Type B pancreatic cell (in vitro differentiated cells): ENCODE data around the gene USP5. TPM values are rescaled to one million over a fixed set of nuclear protein-coding genes. Genes with fewer than 3 reads are reported as not detected.

Source experiments
- DNase-seq: peaks from one replicate; pipeline ENCODE4 v3.0.0; 2021; ENCODE audit warnings: mixed read lengths; ENCODE audit not compliant: unreplicated experiment; ENCODE audit errors: extremely low spot score
- H3K27ac Mint-ChIP-seq: 2 replicates; pipeline ENCODE4 v1.8.0; 2021; ENCODE audit warnings: mild to moderate bottlenecking, mixed read lengths
- H3K27me3 Mint-ChIP-seq: 2 replicates; pipeline ENCODE4 v1.8.0; 2021; ENCODE audit warnings: mixed read lengths
- H3K36me3 Mint-ChIP-seq: 2 replicates; pipeline ENCODE4 v1.8.0; 2021; ENCODE audit warnings: mixed read lengths
- H3K4me1 Mint-ChIP-seq: one replicate; pipeline ENCODE4 v1.8.0; 2021; ENCODE audit warnings: mixed read lengths; ENCODE audit not compliant: unreplicated experiment
- H3K4me3 Mint-ChIP-seq: 2 replicates; pipeline ENCODE4 v1.8.0; 2021; ENCODE audit warnings: mild to moderate bottlenecking, mixed read lengths
- H3K9me3 Mint-ChIP-seq: 2 replicates; pipeline ENCODE4 v1.8.0; 2021; ENCODE audit warnings: mixed read lengths
- total RNA-seq: library from RNA; stranded (reverse); gene quantifications from 2 replicates; pipeline ENCODE4 v1.2.1, GENCODE V29; 2021; ENCODE audit warnings: low replicate concordance
- TF ChIP-seq, protein P1 (sequence below): fragments of 200-600 bp; sonication (generic); conservative IDR thresholded peaks from 2 replicates; pipeline ENCODE4 v1.5.0; 2021; ENCODE audit warnings: antibody characterized with exemption, mild to moderate bottlenecking

Gene USP5
- total RNA-seq, 1 donor from 2014 or later: 121 TPM

DNA sequence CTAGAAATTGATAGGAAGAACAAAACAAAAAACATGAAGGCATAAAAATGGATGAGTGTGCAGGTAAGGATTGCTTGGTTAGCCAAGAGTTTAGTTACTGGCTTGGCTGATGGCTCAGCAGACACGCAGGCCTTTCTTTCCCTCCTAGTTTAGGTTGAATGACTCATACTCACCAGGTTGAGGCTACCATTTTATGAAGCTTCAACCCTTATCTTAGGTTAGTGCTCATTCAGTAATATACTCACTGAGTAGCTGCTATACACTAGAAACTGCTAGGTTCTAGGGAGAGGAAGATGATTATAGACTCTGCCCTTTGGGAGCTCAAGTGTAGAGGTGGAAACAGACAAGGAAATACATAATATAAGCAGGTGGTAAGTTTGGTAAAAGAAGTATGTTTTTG is 17.7 kb upstream of the USP5 start:
- peaks cover 31% of the 10 kb centered on the region for H3K36me3 Mint-ChIP-seq
- H3K4me1 Mint-ChIP-seq: no peaks in the 10 kb centered on the region
- H3K27me3 Mint-ChIP-seq: peaks cover 3% of the 10 kb centered on the region
- no peak overlapping the region for H3K4me3 Mint-ChIP-seq
- H3K9me3 Mint-ChIP-seq: no peaks in the 10 kb centered on the region
- H3K27ac Mint-ChIP-seq: no peak overlapping the region
- DNase-seq: no peak
- TF ChIP-seq, protein P1, sequence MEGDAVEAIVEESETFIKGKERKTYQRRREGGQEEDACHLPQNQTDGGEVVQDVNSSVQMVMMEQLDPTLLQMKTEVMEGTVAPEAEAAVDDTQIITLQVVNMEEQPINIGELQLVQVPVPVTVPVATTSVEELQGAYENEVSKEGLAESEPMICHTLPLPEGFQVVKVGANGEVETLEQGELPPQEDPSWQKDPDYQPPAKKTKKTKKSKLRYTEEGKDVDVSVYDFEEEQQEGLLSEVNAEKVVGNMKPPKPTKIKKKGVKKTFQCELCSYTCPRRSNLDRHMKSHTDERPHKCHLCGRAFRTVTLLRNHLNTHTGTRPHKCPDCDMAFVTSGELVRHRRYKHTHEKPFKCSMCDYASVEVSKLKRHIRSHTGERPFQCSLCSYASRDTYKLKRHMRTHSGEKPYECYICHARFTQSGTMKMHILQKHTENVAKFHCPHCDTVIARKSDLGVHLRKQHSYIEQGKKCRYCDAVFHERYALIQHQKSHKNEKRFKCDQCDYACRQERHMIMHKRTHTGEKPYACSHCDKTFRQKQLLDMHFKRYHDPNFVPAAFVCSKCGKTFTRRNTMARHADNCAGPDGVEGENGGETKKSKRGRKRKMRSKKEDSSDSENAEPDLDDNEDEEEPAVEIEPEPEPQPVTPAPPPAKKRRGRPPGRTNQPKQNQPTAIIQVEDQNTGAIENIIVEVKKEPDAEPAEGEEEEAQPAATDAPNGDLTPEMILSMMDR: no peak

DNA sequence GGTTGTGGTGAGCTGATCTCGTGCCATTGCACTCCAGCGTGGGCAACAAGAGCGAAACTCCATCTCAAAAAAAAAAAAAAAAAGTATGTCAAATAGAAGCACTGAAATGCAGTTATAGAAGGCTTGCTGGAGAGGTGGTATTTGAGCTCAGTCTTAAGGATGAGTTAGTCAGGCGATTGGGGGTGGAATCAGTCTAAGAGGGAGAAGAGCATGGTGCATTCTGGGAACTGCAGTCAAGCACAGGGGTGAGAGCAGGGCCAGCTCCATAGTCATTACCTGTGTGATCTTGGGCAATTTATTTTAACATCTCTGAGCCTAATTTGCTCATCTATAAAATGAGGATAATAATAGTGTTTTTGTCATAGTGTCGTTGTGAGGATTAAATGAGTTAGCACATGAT is 17.1 kb upstream of the USP5 start:
- TF ChIP-seq, protein P1: no peak
- no peaks in the 10 kb centered on the region for H3K27me3 Mint-ChIP-seq
- no peak overlapping the region for H3K4me3 Mint-ChIP-seq
- H3K4me1 Mint-ChIP-seq: no peaks in the 10 kb centered on the region
- no peaks in the 10 kb centered on the region for H3K9me3 Mint-ChIP-seq
- no peak overlapping the region for H3K27ac Mint-ChIP-seq
- H3K36me3 Mint-ChIP-seq: peaks cover 31% of the 10 kb centered on the region
- DNase-seq: no peak

DNA sequence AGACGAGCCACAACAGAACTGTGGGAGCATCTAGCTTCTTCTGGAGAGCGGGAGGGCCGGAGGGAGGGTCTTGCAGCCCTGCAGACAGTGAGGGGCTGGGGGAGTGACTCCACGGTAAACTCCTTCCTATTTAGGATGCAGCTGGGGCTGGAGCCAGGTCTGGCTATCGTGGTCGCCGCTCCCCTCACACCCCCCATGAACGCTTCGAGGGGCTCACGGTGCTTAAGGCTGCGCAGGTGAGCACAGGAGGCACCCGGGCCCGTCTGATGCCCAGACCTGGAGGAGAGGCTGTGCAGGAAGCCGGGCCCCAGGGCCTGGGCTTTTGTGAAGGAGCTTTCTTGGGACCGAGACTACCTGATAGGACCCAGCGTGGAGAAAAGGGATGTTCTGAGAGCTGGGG is 15.1 kb upstream of the USP5 start:
- no peak for DNase-seq
- no peaks in the 10 kb centered on the region for H3K27me3 Mint-ChIP-seq
- H3K9me3 Mint-ChIP-seq: no peaks in the 10 kb centered on the region
- no peaks in the 10 kb centered on the region for H3K4me1 Mint-ChIP-seq
- peaks cover 26% of the 10 kb centered on the region for H3K36me3 Mint-ChIP-seq
- H3K4me3 Mint-ChIP-seq: no peak overlapping the region
- TF ChIP-seq, protein P1: no peak
- H3K27ac Mint-ChIP-seq: no peak overlapping the region

DNA sequence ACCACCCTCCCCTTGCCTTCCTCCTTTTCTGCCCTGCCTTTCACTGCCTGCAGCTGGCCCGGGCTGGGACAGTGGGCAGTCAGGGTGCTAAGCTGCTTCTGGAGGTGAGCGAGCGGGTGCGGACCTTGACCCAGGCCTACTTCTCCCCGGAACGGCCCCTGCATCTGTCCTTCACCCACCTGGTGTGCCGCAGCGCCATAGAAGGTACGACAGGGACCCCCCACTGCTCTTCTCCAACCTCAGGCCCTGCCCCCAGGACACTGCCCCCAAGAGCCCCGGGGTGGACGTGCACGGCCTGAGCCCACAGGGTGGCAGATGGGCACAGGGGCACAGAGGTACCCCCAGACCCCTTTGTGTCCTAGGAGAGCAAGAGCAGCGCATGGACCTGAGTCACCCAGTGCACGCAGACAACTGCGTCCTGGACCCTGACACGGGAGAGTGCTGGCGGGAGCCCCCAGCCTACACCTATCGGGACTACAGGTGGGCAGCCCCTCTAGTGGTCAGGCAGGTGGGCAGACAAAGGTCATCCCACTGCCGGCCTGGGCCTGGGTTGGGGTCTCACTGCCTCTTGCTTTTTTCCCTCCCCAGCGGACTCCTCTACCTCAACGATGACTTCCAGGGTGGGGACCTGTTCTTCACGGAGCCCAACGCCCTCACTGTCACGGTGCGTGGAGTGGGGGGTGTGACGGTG is 14.4 kb upstream of the USP5 start:
- Mint-ChIP-seq H3K4me1 (no peaks in the 10 kb centered on the region), H3K27ac (no peak overlapping the region), H3K27me3 (no peaks in the 10 kb centered on the region), H3K4me3 (no peak overlapping the region), H3K36me3 (peaks cover 25% of the 10 kb centered on the region), H3K9me3 (no peaks in the 10 kb centered on the region)
- DNase-seq: no peak
- TF ChIP-seq, protein P1: no peak

DNA sequence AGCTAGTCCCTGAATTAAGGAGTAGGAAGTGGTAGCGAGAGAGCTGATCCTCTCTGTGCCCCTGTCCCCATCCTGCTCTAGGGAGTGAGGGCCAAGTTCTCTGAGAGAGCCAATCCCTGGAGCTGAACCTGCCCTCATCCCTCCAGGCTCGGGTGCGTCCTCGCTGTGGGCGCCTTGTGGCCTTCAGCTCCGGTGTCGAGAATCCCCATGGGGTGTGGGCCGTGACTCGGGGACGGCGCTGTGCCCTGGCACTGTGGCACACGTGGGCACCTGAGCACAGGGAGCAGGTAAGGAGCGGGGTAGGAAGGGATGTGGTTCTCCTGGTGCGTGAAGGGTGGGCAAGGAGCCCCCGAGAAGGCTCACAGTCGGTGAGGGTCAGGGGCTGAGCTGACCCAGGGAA is 13.1 kb upstream of the USP5 start:
- peaks cover 28% of the 10 kb centered on the region for H3K36me3 Mint-ChIP-seq
- H3K4me1 Mint-ChIP-seq: no peaks in the 10 kb centered on the region

More for the DNA sequence above, 13.1 kb upstream of the USP5 start:
- no peak for DNase-seq
- H3K27ac Mint-ChIP-seq: no peak overlapping the region
- no peak overlapping the region for H3K4me3 Mint-ChIP-seq
- H3K27me3 Mint-ChIP-seq: no peaks in the 10 kb centered on the region
- H3K9me3 Mint-ChIP-seq: no peaks in the 10 kb centered on the region
- TF ChIP-seq, protein P1: no peak
